Testis (tissue), 2 donors: Measurements from ENCODE around the gene TCF4.

Source experiments
- POLR2A ChIP-seq: fragments of 450-650 bp; IDR thresholded peaks from one replicate; pipeline ENCODE4 v1.6.1; 2017; ENCODE audit warnings: antibody characterized with exemption, mild to moderate bottlenecking, moderate library complexity
- TF ChIP-seq, protein P1 (sequence below), 3 experiments: fragments of 450-650 bp in 2 of 3; fragments of 200-600 bp in 1 of 3; sonication (generic) in 1 of 3; IDR thresholded peaks; one replicate each; pipeline ENCODE4 v1.5.1; 2016 to 2019; ENCODE audit warnings: antibody characterized with exemption in 3 of 3, mild to moderate bottlenecking in 2 of 3, moderate library complexity in 1 of 3

GRCh38 chr18:55551227-55551626 lies 36.8 kb downstream of the TCF4 start:
- no peak for TF ChIP-seq POLR2A
- TF ChIP-seq, protein P1, sequence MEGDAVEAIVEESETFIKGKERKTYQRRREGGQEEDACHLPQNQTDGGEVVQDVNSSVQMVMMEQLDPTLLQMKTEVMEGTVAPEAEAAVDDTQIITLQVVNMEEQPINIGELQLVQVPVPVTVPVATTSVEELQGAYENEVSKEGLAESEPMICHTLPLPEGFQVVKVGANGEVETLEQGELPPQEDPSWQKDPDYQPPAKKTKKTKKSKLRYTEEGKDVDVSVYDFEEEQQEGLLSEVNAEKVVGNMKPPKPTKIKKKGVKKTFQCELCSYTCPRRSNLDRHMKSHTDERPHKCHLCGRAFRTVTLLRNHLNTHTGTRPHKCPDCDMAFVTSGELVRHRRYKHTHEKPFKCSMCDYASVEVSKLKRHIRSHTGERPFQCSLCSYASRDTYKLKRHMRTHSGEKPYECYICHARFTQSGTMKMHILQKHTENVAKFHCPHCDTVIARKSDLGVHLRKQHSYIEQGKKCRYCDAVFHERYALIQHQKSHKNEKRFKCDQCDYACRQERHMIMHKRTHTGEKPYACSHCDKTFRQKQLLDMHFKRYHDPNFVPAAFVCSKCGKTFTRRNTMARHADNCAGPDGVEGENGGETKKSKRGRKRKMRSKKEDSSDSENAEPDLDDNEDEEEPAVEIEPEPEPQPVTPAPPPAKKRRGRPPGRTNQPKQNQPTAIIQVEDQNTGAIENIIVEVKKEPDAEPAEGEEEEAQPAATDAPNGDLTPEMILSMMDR (IDR thresholded peaks at IDR 0.05), result no peak
